B cell (primary cell): ENCODE measurements around the gene ZNF575. TPM values are rescaled to one million over a fixed set of nuclear protein-coding genes. Genes with fewer than 3 reads are reported as not detected.

Experiments
- ATAC-seq: fragments of 200-7000 bp; cut with Tn5 transposase; one replicate; pipeline ENCODE4 v1.10.0; 2021; ENCODE audit warnings: low read depth, mild to moderate bottlenecking, moderate number of reproducible peaks, moderate library complexity
- CTCF ChIA-PET: fragments of 350-600 bp; sonication (Branson Sonifier 250); formaldehyde crosslinking; loops from one replicate; lab custom pipeline; 2021; ENCODE audit warnings: antibody characterized with exemption, inconsistent platforms; lab: Charles Lee
- POLR2A ChIA-PET: fragments of 350-600 bp; sonication (Branson Sonifier 250); formaldehyde crosslinking; loops from one replicate; lab custom pipeline; 2021; ENCODE audit warnings: antibody characterized with exemption; lab: Charles Lee
- DNase-seq: peaks from one replicate; pipeline ENCODE4 v3.0.0; 2013
- H2AFZ ChIP-seq: 2 replicates; pipeline ENCODE4 v1.6.1; 2012; ENCODE audit warnings: mild to moderate bottlenecking, low read depth, low read length; ENCODE audit not compliant: insufficient read depth, poor library complexity, severe bottlenecking
- H3K27ac ChIP-seq, 2 donors: 1 replicate in 1 of 2; 2 replicates in 1 of 2; pipeline ENCODE4 v1.5.1; 2012 to 2013; ENCODE audit warnings: low read length in 2 of 2, mild to moderate bottlenecking in 2 of 2, moderate library complexity in 1 of 2
- H3K27me3 ChIP-seq, 4 experiments: fragments of 200-600 bp in 1 of 4; sonication (generic) in 1 of 4; replicated peaks in 1 of 4; 1 replicate in 2 of 4; 2 replicates in 2 of 4; pipeline versions ENCODE4 v1.6.1 to v1.7.0; 2013 to 2016; ENCODE audit warnings: low read length in 3 of 4, mild to moderate bottlenecking in 2 of 4, mixed read lengths in 1 of 4, moderate library complexity in 1 of 4; ENCODE audit not compliant: insufficient read depth in 4 of 4, control insufficient read depth in 3 of 4; ENCODE audit errors: control extremely low read depth in 1 of 4
- H3K36me3 ChIP-seq, 2 experiments: replicated peaks in 1 of 2; 1 replicate in 1 of 2; 2 replicates in 1 of 2; pipeline versions ENCODE4 v1.6.1 to v1.7.1; 2013; ENCODE audit warnings: low read length in 1 of 2; ENCODE audit not compliant: insufficient read depth in 2 of 2, control insufficient read depth in 1 of 2; ENCODE audit errors: control extremely low read depth in 1 of 2, extremely low read depth in 1 of 2
- H3K4me1 ChIP-seq, 2 donors: fragments of 200-600 bp in 1 of 2; sonication (generic) in 1 of 2; 1 replicate in 1 of 2; 2 replicates in 1 of 2; pipeline versions ENCODE4 v1.5.1 to v1.6.1; 2013 to 2017; ENCODE audit warnings: low read length in 2 of 2; ENCODE audit not compliant: control insufficient read depth in 2 of 2, insufficient read depth in 2 of 2
- H3K4me2 ChIP-seq: replicated peaks from 2 replicates; pipeline ENCODE3; 2012; ENCODE audit warnings: mild to moderate bottlenecking, low read depth, low read length; ENCODE audit not compliant: poor library complexity, severe bottlenecking
- H3K4me3 ChIP-seq, 5 experiments: fragments of 200-600 bp in 1 of 5; sonication (generic) in 1 of 5; 1 replicate in 3 of 5; 2 replicates in 2 of 5; pipeline versions ENCODE4 v1.5.1 to v1.7.0; 2011 to 2016; ENCODE audit warnings: low read length in 4 of 5, mild to moderate bottlenecking in 4 of 5, low read depth in 2 of 5, control low read depth in 1 of 5, moderate library complexity in 1 of 5; ENCODE audit not compliant: insufficient read depth in 1 of 5; ENCODE audit errors: control extremely low read depth in 1 of 5, extremely low read depth in 1 of 5
- H3K79me2 ChIP-seq: fragments of 200-600 bp; sonication (generic); one replicate; pipeline ENCODE4 v1.6.0; 2016; ENCODE audit warnings: low read length; ENCODE audit not compliant: control insufficient read depth, insufficient read depth
- H3K9ac ChIP-seq: fragments of 200-600 bp; sonication (generic); 2 replicates; pipeline ENCODE4 v1.6.1; 2017; ENCODE audit warnings: mild to moderate bottlenecking, low read length, moderate library complexity
- H3K9me3 ChIP-seq, 3 donors: one replicate each; pipeline versions ENCODE4 v1.6.1 to v1.7.1; 2013; ENCODE audit warnings: low read length in 2 of 3; ENCODE audit not compliant: control insufficient read depth in 2 of 3, insufficient read depth in 1 of 3; ENCODE audit errors: control extremely low read depth in 1 of 3
- H4K20me1 ChIP-seq: 2 replicates; pipeline ENCODE4 v1.6.0; 2012; ENCODE audit warnings: mild to moderate bottlenecking, low read length; ENCODE audit not compliant: insufficient read depth, control insufficient read depth, poor library complexity, severe bottlenecking
- H3K27ac Mint-ChIP-seq: one replicate; pipeline ENCODE4 v1.8.0; 2021; ENCODE audit warnings: mixed read lengths
- H3K27me3 Mint-ChIP-seq: one replicate; pipeline ENCODE4 v1.8.0; 2021; ENCODE audit warnings: mixed read lengths
- H3K4me1 Mint-ChIP-seq: one replicate; pipeline ENCODE4 v1.8.0; 2021; ENCODE audit warnings: mixed read lengths
- H3K4me3 Mint-ChIP-seq: one replicate; pipeline ENCODE4 v1.8.0; 2021; ENCODE audit warnings: mixed read lengths
- H3K9me3 Mint-ChIP-seq: one replicate; pipeline ENCODE4 v1.8.0; 2022; ENCODE audit warnings: mixed read lengths; ENCODE audit not compliant: insufficient read depth
- CTCF ChIP-seq: fragments of 200-600 bp; IDR thresholded peaks from one replicate; pipeline ENCODE4 v1.8.0; 2022; ENCODE audit warnings: antibody characterized with exemption, mild to moderate bottlenecking
- EZH2 ChIP-seq: IDR thresholded peaks from 2 replicates; pipeline ENCODE4 v1.6.1; 2012; ENCODE audit warnings: borderline replicate concordance, low read depth, mild to moderate bottlenecking, moderate library complexity, low read length; ENCODE audit not compliant: insufficient read depth, poor library complexity, severe bottlenecking
- WGBS: methylation state at CpG from one replicate; pipeline ENCODE4 v1.1.5; 2013; ENCODE audit warnings: missing lambda C conversion rate; ENCODE audit not compliant: insufficient coverage; 5-methylcytosine and 5-hydroxymethylcytosine counted together
- intact Hi-C: fragments of 100-400 bp; cut with micrococcal nuclease; formaldehyde crosslinking; loops from one replicate; pipeline ENCODE4 v1.10.0; 2022
- polyA plus RNA-seq: library from polyadenylated mRNA; depleted of rRNA; stranded (reverse); fragments of >200 nt; gene quantifications from 2 replicates; pipeline ENCODE4 v1.2.3, GENCODE V29; 2012
- total RNA-seq, 2 donors: library from RNA; stranded (reverse); fragments of 120-200 nt in 1 of 2; gene quantifications; 1 replicate in 1 of 2; 2 replicates in 1 of 2; pipeline versions ENCODE4 v1.2.3 to v1.2.4, GENCODE V29; 2013 to 2022

ZNF575 gene
- total and polyA plus RNA-seq, 2 donors (not counting 1 experiment from before 2014, with no cell fraction given): 2.3 to 4.0 TPM

GRCh38 chr19:43533546-43534304 is 737 bp downstream of the ZNF575 start:
- DNase-seq (peak; percentile 98), ATAC-seq (peak; percentile 75)
- H3K9me3 Mint-ChIP-seq: peaks cover 5% of the 10 kb centered on the region
- H3K4me1 Mint-ChIP-seq: peaks cover 25% of the 10 kb centered on the region
- TF ChIP-seq EZH2: no peak
- no peak for TF ChIP-seq CTCF
- Histone ChIP-seq H3K79me2 (no peaks in the 10 kb centered on the region), H3K27ac (peak overlapping the region; percentile 25 to 67), H3K27me3 (no peaks in the 10 kb centered on the region), H2AFZ (peak overlapping the region; percentile 82), H4K20me1 (no peaks in the 10 kb centered on the region), H3K4me2 (peak overlapping the region; percentile 93), H3K4me1 (peaks cover 5 to 28% of the 10 kb centered on the region in 2 donors), H3K4me3 (peak overlapping the region; percentile 71 to 94 (median 76)), H3K9ac (peak overlapping the region; percentile 77), H3K9me3 (peaks cover 0 to 10% (median 0%) of the 10 kb centered on the region in 3 donors), H3K36me3 (peaks cover 0 to 6% of the 10 kb centered on the region in 2 experiments)
- H3K27ac Mint-ChIP-seq: peak overlapping the region; percentile 96
- H3K4me3 Mint-ChIP-seq: peak overlapping the region; percentile 91
- intact Hi-C loops: loop anchor here (1.0 to 2.0 kb wide), 8 partner anchors 29 to 247 kb away; partner anchors contain the start of genes IRGQ, KCNN4, PHLDB3 and PINLYP
- ChIA-PET POLR2A (interaction anchor here (0.5 to 2.7 kb wide), 9 partner anchors 14 to 135 kb away, joined by 3 to 12 read pairs (median 7); partner anchors contain the start of genes PHLDB3, PINLYP, XRCC1 and ZNF428), CTCF (interaction anchor here (1.0 to 7.5 kb wide), 13 partner anchors 9 to 276 kb away, joined by 3 to 74 read pairs (median 4); partner anchors contain the start of genes IRGQ and ZNF576)
- 2% methylated on average over 41 of the region's 41 CpGs for WGBS
- no peaks in the 10 kb centered on the region for H3K27me3 Mint-ChIP-seq
